Measurements from ENCODE around the gene HAGHL. TPM values are rescaled to one million over a fixed set of nuclear protein-coding genes. Genes with fewer than 3 reads are reported as not detected.

Gene HAGHL
- total RNA-seq, 1 donor from 2014 or later = 2.5 TPM

DNA sequence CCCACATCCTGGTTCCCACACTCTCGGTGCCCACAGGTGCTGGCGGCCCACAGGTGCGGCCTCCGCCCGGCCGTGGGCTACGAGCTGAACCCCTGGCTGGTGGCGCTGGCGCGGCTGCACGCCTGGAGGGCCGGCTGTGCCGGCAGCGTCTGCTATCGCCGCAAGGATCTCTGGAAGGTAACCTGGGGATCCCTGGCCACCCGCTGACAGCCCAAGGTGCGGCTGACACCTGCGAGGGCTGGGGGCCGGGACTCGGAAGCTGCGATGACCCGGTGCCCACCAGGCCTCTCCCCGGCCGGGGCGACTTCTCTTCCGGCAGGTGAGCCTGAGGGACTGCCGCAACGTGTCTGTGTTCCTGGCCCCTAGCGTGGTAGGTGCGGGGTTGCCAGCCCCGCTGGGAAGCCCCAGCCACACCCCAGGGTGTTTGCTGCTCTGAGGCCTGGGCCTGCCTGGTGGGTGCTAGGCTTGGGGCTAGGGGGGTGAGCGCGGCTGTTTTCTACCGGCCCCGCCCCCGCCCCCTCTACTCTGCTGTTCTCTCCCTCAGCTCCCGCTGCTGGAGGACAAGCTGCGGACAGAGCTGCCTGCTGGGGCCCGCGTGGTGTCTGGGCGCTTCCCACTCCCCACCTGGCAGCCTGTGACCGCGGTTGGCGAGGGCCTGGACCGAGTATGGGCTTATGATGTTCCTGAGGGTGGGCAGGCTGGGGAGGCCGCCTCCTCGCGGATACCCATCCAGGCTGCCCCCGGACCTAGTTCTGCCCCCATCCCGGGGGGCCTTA lies 5.0 kb upstream of the HAGHL start:
- no peak for DNase-seq

DNA sequence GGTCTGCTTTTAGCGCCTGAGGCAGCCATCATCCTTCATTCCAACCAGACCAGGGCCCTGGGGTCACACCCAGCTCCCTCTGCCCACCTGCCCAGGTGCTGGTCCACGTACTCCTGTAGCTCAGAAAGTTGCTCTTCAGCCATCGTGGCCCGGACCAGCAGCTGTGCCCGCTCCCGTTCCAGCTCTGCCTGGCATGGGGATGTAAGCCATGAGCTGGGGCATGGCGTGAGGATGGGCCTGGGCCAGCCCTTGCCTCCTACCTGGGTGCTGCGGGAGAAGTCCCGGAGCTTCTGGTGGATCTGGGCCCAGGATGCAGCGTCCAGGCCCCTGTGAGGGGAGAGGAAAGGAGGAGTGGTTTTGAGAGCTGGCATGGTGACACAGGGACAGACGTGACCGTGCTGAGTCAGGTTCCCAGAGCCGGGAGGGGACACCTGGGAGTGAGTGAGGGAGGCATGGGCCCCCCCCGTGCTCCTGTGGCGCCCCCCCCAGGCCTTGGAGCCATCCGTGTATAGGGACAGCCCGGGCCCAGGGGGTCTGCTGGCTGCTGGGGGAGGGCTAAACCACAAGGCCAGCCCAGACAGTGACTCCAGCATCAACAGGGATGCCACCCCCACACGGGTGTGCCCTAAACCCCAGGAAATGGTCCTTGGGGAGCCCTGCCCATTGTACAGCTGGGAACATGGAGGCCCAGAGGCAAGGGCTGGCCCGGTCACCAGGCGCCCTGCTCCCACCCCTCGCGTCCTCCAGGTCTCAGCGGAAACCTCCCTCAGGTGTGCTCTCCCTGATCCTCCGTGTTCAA lies 3.9 kb upstream of the HAGHL start:
- DNase-seq = no peak

DNA sequence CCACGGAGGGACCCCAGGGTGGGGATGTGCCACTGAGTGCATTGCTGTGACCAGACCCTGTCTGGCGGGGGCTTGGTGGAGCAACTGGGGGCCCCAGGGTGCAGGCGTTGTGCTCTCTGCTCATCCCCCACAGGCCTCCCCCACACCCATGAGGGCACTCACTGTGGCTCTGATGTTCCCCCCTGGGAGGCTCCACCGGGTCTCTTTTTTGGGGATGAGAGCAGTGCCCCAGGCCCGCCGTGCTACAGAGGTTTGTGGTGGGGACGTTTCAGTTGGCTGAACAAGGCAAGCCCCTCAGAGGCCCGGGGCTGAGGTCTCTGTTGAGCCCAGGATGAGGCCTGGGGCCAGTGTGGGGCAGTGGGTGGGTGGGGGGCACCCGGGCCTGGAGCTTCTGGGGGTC lies 3.2 kb upstream of the HAGHL start:
- DNase-seq = no peak

- DNase-seq = no peak
Observed at GRCh38 chr16:724188-725040, 2.5 kb upstream of the HAGHL start.

DNA sequence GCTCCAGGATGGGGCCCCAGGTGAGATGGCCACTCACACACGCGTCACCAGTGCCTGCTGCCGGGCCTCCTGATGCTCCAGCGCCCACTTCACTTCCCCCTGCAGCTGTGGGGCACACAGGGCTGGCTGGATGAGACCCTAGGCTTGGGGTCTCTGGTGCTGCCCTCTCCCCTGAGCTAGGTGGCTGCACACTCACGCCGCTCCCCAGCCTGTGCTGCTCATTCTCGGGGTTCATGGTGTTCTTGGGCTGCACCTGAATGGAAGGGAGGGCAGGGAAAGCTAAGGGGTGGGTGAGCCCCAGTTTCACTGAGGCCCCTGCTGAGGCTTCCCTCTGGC lies 1.9 kb upstream of the HAGHL start:
- DNase-seq = no peak

DNA sequence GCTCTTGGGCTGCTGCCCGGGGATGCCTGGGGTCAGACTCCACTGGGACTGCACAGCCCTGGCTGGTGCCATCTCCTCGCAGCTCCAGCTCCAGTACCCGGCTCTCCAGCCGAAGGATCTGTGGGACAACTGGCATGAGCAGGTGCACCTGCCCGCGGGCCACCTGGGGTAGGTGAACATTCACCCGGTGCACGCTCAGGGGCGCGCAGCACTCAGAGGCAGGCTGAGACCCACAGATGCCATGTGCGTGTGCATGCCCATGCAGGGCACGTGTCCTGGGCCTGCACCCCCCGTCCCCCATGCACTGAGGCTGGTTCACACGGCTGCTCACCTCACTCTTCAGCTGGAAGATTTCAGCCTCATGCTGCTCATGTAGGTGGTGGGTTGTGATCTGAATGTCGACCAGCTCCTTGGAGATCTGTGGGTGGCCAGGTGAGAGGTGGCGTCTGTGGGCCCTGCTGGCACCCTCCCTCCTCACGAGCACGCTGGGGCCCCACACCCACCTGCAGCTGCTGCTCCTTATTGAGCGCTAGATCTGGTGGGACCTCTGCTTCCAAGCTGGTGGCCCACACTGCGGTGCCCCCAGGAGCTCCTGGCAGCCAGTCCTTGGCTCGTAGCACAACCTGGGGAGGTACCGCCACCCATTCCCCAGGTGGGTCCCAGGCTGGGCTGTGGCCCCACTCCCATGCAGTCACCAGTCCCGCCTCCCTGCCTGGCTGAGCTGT lies 1.3 kb upstream of the HAGHL start:
- no peak for DNase-seq

- no peak for DNase-seq
Observed at GRCh38 chr16:726188-726437, 793 bp upstream of the HAGHL start.

DNA sequence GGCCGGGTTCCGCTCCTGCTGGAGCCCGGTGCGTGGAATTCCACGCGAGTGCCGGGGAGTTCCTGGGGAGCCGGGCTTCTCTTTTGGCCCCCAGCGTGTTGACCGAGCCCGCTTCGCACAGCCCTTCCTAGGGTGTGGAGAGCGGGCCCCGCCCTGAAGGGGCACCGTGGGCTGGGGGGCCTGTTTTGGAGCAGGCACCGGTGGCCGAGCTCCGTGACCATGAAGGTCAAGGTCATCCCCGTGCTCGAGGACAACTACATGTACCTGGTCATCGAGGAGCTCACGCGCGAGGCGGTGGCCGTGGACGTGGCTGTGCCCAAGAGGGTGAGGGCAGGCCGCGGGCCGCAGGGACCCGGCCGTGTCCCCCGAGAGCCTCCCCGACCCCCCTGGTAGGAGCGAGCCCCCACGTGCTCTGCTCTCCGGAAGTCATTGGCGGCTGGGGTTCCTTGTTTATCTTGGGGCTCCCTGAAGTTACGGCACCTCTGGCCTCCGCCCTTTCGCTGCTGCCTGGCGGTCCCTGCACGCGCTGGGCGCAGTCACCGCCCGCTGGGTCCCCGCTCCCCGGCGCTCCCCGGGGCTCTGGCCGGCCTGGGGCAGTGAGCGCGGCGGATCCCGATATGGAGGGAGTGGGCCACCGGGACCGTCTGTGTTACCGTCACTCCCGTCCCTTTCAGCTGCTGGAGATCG lies 528 bp downstream of the HAGHL start:
- DNase-seq = no peak

DNA sequence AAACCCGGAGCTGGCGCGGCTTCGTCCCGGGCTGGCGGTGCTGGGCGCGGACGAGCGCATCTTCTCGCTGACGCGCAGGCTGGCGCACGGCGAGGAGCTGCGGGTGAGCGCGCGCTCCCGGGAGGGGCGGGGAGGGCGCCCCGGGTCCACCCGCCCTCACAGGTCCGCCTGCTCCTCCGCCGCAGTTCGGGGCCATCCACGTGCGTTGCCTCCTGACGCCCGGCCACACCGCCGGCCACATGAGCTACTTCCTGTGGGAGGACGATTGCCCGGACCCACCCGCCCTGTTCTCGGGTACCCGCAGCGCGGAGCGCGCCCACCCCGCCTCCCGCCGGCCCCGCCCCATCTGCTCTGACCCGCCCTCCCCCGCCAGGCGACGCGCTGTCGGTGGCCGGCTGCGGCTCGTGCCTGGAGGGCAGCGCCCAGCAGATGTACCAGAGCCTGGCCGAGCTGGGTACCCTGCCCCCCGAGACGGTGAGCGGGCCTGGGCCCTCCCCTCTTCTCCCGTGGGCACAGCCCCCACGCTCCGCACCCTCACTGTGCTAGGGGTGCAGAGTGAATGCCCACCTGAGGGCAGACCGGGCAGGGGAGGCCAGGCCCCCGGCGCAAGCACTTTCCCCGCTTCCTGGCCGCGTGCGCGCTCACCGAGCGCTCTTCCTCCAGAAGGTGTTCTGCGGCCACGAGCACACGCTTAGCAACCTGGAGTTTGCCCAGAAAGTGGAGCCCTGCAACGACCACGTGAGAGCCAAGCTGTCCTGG lies 1.4 kb downstream of the HAGHL start:
- no peak for DNase-seq

DNA sequence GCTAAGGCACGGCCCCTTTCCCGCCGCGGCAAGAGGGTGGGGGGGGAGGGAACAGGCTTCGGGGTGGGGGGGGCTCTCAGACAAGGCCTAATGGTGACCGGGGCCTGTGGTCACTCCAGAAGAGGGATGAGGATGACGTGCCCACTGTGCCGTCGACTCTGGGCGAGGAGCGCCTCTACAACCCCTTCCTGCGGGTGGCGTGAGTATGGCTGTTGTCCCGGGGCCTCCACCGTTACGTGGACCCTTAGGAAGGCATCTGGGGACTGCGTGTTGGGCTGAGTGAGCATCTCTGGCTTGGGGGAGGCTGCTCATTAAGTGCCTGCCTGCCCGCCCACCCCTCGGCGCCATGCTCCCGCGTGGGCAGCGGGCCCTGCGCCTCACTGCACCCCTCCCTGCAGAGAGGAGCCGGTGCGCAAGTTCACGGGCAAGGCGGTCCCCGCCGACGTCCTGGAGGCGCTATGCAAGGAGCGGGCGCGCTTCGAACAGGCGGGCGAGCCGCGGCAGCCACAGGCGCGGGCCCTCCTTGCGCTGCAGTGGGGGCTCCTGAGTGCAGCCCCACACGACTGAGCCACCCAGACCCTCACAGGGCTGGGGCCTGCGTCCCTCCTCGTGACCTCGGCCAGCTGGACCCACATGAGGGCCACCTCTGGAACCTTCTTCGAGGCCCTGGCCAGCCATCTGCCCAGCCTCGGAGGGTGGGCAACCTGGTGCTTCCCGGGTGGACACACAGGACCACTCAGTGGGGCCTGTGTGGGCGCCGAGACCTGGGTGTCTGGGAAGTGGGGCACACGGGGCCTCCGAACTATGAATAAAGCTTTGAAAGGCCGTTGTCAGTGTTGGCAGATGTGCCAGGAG lies 2.2 kb downstream of the HAGHL start:
- DNase-seq = no peak

GRCh38 chr16:729768-730665 lies 3.1 kb downstream of the HAGHL start:
- no peak for DNase-seq

- no peak for DNase-seq
Observed at GRCh38 chr16:730666-731509, 4.0 kb downstream of the HAGHL start.

DNA sequence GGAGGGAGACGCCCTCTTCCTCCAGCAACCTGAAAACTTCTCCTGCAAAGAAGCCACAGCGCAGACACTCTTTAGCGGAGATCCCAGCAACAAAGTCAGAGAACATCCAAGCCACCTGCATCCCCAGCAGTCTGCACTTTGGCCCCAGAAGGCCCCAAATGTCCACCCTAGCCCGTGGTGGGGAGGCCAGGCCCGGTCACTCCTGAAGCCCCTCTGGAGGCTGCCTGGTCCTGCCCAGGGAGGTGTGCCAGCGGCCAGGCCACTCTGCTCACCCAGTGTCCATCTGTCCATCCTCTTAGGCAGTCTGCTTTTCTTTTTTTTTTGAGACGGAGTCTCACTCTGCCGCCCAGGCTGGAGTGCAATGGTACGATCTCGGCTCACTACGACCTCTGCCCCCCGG lies 5.4 kb downstream of the HAGHL start:
- no peak for DNase-seq

DNA sequence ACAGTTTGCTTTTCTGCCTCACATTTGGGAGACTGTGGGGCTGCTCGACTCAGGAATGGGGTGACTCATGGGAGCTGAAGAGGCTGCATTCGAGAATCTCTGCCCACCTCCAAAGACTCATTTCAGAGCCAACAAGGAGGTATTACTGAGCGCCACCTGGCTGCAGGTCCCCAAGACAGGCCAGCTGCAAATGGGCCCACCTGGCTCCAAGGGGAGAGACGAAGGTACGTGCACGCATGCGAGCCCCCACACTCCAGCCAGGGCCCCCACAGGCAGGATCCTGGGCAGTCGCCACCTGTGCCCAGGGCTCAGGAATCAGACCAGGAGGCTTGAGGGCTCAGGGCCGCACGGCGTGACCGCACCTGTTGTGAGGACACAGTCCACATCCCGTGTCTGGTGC lies 6.0 kb downstream of the HAGHL start:
- no peak for DNase-seq

DNA sequence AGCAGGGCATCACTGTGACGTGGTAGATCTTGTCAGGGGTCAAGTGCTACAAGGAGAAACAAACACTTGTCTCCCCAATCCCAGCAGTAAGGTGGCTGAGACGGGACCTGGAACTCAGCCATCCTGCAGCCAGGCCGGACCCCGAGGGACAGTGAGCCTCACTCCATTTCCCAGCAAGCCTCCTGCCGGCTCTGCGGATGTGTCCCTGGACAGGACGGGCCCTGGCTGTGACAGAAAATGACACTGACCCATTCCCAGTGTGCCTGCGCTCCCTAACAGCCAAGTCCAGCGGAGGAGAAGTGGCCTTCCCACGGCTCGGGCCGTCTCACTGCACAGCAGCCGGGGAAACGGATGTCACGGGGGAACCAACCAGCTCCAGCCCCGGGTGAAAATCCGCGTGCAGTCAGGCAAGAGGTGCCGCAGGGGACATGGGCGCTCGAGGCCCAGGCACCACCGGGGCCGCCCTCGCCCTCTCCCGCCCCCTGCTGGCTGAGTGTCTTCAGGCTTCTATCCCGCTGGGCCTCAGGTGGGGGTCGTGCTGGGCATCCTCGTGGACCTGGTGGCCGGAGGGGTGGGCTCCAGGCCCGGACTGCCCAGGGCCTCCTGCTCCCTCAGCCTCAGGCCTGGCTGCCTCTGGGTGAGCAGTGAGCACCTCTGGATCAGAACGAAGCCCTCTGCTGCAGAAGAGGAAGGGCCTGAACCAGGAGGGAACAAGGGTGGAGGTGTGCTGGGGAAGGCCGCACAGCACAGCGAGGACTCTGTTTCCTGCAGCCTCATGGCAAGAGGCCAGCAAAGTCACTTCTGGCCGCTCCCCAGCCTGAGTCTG lies 6.7 kb downstream of the HAGHL start:
- no peak for DNase-seq

GRCh38 chr16:734208-734980 lies 7.5 kb downstream of the HAGHL start:
- no peak for DNase-seq

Data from skin of body (tissue), 2 donors.